NCI-H345 (cell line): ENCODE results near the gene PPP1R7.

Experiments used
- DNase-seq: peaks from one replicate; lab custom pipeline; 2025; lab: John Stamatoyannopoulos, UW

The PPP1R7 gene

DNA sequence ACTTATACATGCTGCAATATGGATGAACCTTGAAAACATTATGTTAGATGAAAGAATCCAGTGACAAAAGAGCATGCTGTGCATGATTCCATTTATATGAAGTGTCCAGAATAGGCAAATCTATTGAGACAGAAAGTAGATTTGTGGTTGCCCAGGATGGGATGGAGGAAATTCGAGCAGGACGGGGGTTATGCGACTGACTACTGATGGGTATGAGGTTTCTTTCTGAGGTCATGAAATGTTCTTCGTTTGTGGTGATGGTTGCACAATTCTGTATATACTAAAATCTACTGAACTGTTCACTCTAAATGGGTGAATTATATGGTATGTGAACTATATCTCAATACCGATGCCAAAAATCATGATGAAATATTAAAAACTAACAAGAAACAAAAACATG is 29.3 kb upstream of the PPP1R7 start:
- no peak for DNase-seq

DNA sequence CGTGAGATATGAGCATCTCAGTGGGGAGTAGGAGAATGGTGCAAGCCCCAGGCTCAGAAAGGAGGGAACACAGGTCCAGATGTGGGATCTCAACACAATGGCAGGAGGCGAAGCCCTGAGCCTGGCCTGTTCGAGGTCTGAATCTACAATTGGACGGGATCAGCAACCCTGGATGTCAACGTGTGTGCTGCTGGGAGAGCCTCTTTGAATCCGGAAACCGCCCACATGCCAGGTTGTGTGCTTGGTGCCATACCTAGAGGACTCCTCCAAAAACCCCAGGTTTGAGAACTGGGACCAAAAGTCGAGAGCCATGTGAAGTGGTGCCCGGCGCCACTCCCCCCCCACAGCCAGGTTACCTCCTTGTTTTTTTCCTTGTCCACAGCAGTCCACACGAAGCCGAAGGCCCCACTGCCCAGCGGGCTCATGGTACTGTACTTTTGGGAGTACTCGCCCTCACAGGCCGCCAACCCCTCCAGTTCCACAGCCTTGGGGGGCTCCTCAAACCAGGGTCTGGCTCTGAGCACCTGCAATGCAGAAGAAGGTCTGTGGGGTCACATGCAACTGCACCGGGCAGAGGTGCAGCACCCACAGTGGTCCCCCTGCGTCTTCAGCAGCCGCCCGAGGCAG is 27.8 kb upstream of the PPP1R7 start:
- DNase-seq, result no peak

DNA sequence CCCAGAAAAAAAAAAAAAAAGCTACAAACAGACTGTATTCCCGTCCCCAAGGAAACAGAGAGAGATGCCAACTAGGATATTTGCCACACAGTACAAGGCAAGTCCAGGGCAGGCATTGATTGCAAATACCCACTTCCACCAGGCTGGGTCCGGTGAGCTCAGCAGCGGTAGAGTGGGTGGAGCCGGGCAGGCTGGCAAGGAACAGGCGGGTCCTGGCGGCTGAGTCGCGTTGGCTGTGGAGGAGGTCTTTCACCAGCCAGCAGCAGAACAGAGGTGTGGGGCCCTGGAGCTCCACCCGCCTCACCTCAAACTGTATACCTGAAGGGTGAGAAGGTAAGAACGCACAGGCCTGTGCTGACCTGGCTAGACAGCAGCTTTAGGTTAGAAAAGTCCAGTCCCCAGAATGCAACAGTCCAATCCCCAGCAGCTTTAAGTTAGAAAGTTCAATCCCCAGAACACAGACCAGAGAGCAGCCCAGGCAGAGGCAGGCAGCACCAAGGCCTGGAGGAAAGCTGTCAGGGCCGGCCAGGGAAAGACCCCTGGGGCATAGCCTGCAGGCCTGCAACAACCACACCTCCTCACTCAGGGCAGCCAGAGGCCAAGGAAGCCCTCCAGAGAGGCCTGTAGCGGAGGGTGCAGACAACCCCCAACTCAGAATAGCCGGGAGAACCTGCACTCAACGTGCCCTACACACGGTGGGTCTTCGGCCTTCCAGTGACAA is 26.3 kb upstream of the PPP1R7 start:
- no peak for DNase-seq

DNA sequence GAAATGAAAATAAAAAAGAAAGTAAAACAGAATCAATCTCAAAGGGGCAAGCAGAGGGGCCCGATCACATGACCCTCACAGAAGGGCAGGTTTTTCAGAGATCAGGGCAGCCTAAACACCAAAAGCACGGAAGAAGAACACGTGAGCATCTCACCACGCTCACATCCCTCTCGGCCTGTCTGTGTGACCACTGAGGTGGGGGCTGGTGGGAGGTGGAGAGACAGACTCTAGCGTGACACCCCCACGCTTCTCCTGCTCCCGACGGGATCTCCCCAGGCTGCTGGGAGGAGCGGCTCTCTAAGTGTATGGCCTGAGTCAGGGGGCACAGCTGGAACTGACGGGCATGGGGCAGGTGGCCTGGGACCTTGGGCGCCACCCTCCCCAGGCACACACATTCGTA is 24.6 kb upstream of the PPP1R7 start:
- DNase-seq, result no peak

- DNase-seq, result no peak
Observed at GRCh38 chr2:241126201-241126611, 24.1 kb upstream of the PPP1R7 start.

GRCh38 chr2:241126771-241127202 is 23.5 kb upstream of the PPP1R7 start:
- DNase-seq, result no peak

- DNase-seq, result no peak
Observed at GRCh38 chr2:241128266-241128665, 22.0 kb upstream of the PPP1R7 start.

- DNase-seq, result no peak
Observed at GRCh38 chr2:241129086-241129871, 21.0 kb upstream of the PPP1R7 start.

- DNase-seq, result no peak
Observed at GRCh38 chr2:241130316-241130715, 20.0 kb upstream of the PPP1R7 start.

GRCh38 chr2:241131531-241131930 is 18.7 kb upstream of the PPP1R7 start:
- DNase-seq, result no peak

GRCh38 chr2:241132538-241133435 is 17.5 kb upstream of the PPP1R7 start:
- no peak for DNase-seq

DNA sequence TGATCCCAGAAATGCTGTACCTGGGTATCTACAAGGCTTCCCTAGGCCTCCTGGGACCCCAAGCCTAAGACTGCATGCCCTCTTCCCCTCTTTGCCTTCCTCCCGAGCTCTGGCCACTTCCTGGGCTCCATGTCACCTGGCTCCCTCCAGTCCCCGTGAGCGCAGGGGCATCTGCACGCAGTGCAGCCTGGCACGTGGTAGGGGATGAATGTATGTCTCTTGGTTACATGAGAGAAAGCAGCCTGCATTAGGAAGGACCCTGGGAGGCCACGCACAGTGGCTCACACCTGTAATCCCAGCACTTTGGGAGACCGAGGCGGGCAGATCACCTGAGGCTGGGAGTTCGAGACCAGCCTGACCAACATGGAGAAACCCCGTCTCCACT is 16.8 kb upstream of the PPP1R7 start:
- DNase-seq, result no peak

- DNase-seq, result no peak
Observed at GRCh38 chr2:241134711-241135110, 15.6 kb upstream of the PPP1R7 start.

DNA sequence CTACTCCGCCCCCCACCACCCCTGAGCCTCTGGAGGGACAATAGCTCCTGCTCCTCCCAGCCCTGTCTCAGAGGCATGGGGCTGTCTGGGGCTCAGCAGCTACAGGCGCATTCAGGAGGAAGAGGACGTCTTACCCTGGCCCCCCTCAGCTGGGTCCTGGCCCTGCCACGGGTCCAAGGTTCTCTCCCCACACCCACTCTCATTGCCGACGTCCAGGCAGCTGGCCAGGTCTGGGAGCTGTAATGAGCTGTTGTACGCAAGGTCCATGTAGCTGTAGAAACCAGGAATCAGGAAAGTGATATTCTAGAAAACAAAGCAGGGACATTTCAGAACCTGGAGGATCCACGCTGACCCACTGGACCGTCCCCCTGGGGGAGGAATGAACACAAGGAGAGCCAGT is 14.5 kb upstream of the PPP1R7 start:
- no peak for DNase-seq

GRCh38 chr2:241136191-241136590 is 14.1 kb upstream of the PPP1R7 start:
- DNase-seq, result no peak

DNA sequence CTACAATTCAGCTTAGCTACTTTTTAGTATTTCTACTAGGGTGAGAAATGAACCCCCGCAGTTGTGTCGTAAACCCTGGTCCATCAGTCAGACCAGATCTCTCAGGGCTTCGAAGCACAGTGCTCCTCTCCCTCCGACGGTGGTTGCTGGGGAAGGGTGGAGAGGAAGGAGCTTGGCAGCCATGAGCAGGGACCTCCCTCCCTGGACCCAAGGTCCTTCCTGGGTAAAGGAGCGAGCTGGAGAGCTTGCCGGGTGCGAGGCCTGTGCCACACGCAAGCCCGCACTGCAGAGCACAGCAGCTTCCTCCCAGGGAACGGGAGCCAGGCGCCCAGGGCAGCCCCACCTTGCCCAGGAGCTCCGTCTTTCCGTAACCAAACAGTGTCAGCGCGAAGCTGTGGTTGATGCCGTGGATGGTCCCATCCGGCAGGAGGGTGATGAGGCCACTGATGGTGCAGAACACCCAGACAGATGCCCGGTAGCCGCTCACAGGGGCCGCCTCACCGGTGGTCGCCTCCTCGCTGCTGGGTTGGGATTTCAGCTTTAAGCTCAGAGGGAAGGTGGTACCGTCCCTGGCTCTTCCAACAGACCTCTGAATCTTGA is 13.5 kb upstream of the PPP1R7 start:
- no peak for DNase-seq

- DNase-seq, result no peak
Observed at GRCh38 chr2:241137276-241138190, 12.7 kb upstream of the PPP1R7 start.

DNA sequence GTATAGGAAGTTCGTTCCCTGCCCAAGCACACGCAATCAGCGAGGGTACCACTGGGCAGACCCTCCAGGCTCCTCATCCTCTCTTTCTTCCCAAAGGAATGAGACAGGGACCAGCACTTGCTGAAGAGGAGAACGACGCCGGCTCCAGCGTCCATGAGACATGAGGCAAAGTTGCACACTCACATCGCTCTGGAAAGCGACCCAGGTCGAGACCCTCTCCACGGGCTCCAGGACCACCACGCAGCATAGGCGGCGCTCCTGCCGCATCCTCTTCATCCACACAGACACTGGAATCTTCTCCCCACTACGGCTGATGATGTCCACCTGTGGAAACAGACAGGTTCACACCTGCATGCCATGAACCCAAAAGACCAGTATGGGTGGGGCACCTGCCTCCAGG is 11.8 kb upstream of the PPP1R7 start:
- no peak for DNase-seq

- DNase-seq, result no peak
Observed at GRCh38 chr2:241139531-241140444, 10.5 kb upstream of the PPP1R7 start.
